GM12892 (cell line): ENCODE data around the gene PRORP.

Experiments
- DNase-seq: peaks from one replicate; pipeline ENCODE4 v3.0.0; 2011; ENCODE audit not compliant: insufficient read length
- FAIRE-seq: peaks from 2 replicates; lab custom pipeline; 2011; peaks lifted over from hg19 to GRCh38; lab: Jason Lieb, UNC
- POLR2A ChIP-seq: IDR thresholded peaks from 2 replicates; pipeline ENCODE4 v1.6.1; 2011; ENCODE audit warnings: low read depth, low read length, control low read depth
- POLR2AphosphoS5 ChIP-seq: IDR thresholded peaks from 2 replicates; pipeline ENCODE4 v1.6.1; 2011; ENCODE audit warnings: low read depth, low read length, control low read depth
- TAF1 ChIP-seq: IDR thresholded peaks from 2 replicates; pipeline ENCODE4 v1.6.1; 2011; ENCODE audit warnings: low read depth, mild to moderate bottlenecking, control low read depth, low read length, borderline replicate concordance

PRORP gene

DNA sequence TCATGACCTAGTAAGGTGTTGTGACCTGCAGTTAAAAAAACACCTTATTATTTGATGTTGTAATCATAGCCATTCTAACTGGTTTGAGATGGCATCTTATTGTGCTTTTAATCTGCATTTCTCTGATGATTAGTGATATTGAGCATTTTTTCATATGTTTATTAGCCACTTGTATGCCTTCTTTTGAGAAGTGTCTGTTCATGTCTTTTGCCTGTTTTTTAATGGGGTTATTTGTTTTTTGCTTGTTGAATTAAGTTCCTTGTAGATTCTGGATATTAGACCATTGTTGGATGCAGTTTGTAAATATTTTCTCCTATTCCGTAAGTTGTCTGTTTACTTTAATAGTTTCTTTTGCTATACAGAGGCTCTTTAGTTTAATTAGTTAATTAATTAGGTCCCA is 41.0 kb downstream of the PRORP start:
- no peak for TF ChIP-seq POLR2AphosphoS5
- no peak for TF ChIP-seq TAF1
- no peak for TF ChIP-seq POLR2A
- no peak for FAIRE-seq

GRCh38 chr14:35164849-35165248 is 42.5 kb downstream of the PRORP start:
- TF ChIP-seq POLR2AphosphoS5 (no peak), TAF1 (no peak), POLR2A (no peak)
- DNase-seq: no peak
- no peak for FAIRE-seq

More for the DNA sequence above, 41.0 kb downstream of the PRORP start:
- no peak for DNase-seq

GRCh38 chr14:35167496-35167895 is 45.1 kb downstream of the PRORP start:
- no peak for TF ChIP-seq POLR2A
- TF ChIP-seq TAF1: no peak
- TF ChIP-seq POLR2AphosphoS5: no peak
- FAIRE-seq: no peak

More at GRCh38 chr14:35167496-35167895, 45.1 kb downstream of the PRORP start:
- DNase-seq: no peak
